Ovary (tissue), 9 donors: ENCODE measurements around the gene RAP1GAP2. TPM values are rescaled to one million over a fixed set of nuclear protein-coding genes. Genes with fewer than 3 reads are reported as not detected.

Source experiments
- DNase-seq, 5 donors: peaks; one replicate each; pipeline ENCODE4 v3.0.0-alpha.2; 2019 to 2020
- H3K27ac ChIP-seq, 2 donors: fragments of 200-600 bp; one replicate each; pipeline versions ENCODE4 v1.5.1 to v1.8.0; 2019 to 2022
- H3K27me3 ChIP-seq: fragments of 200-600 bp; one replicate; pipeline ENCODE4 v1.8.0; 2022
- H3K36me3 ChIP-seq: fragments of 200-600 bp; sonication (generic); one replicate; pipeline ENCODE4 v1.5.1; 2019
- H3K4me1 ChIP-seq: one replicate; pipeline ENCODE4 v1.8.1; 2013; ENCODE audit warnings: mild to moderate bottlenecking, moderate library complexity; ENCODE audit not compliant: insufficient read depth
- H3K4me3 ChIP-seq: fragments of 200-600 bp; sonication (generic); one replicate; pipeline ENCODE4 v1.5.1; 2017
- H3K9me3 ChIP-seq, 2 donors: fragments of 200-600 bp in 1 of 2; sonication (generic) in 1 of 2; one replicate each; pipeline versions ENCODE4 v1.5.1 to v1.8.1; 2013 to 2019; ENCODE audit warnings: mild to moderate bottlenecking in 1 of 2, moderate library complexity in 1 of 2
- CTCF ChIP-seq, 3 donors: fragments of 450-650 bp in 2 of 3; fragments of 200-600 bp in 1 of 3; IDR thresholded peaks; one replicate each; pipeline versions ENCODE4 v1.5.1 to v1.8.0; 2016 to 2022; ENCODE audit warnings: antibody characterized with exemption in 3 of 3, mild to moderate bottlenecking in 1 of 3
- EP300 ChIP-seq: sonication (generic); formaldehyde crosslinking; IDR thresholded peaks from one replicate; pipeline ENCODE4 v1.6.1; 2017; ENCODE audit warnings: antibody characterized with exemption
- POLR2A ChIP-seq: fragments of 450-650 bp; IDR thresholded peaks from one replicate; pipeline ENCODE4 v1.6.1; 2017; ENCODE audit warnings: antibody characterized with exemption, mild to moderate bottlenecking, moderate library complexity
- WGBS, 3 donors: extraction: QIAGEN DNeasy Blood & Tissue Kit in 1 of 3; methylation state at CpG; one replicate each; pipeline versions ENCODE4 v1.1.5 to v1.1.7; 2013 to 2017; 5-methylcytosine and 5-hydroxymethylcytosine counted together
- intact Hi-C, 4 donors: fragments of 100-400 bp; cut with DNase I; formaldehyde crosslinking; loops; one replicate each; pipeline versions ENCODE4 v1.11.0 to v1.15.1; 2022 to 2023
- polyA plus RNA-seq, 2 donors: library from polyadenylated mRNA; stranded (reverse); fragments of 200-250 nt in 1 of 2; fragments of 350-450 nt in 1 of 2; fragmentation: Illumina TruSeq in 1 of 2; extraction: RNeasy Lipid Tissue Mini Kit (QIAGEN cat#74804) in 1 of 2; gene quantifications; one replicate each; pipeline ENCODE4 v1.2.3, GENCODE V29; 2013 to 2014
- total RNA-seq, 7 donors: library from RNA; depleted of rRNA in 2 of 7; stranded (reverse); fragments of >200 nt in 2 of 7; fragmentation: NEBNext Ultra II Directional in 3 of 7; extraction: Animal tissue kit (Norgen Biotek cat#: 25700) in 3 of 7; gene quantifications; one replicate each; pipeline versions ENCODE4 v1.1.0 to v1.2.4, GENCODE V29; 2016 to 2023
- donor health status: DM: no; HTN: no; CAD: no; lungs with moderate emphysema.
- donor health status: DM: no; HTN: no; CAD: no.
- donor health status: Bipolar disorder and iron deficiency.
- donor health status: DM: yes; HTN: yes; CAD: no.
- donor health status: DM: no; HTN: no; CAD: no.
- donor health status: DM: yes; HTN: yes; CAD: no.

Gene RAP1GAP2
- total and polyA plus RNA-seq, 9 donors, result 4.3 to 15.4 (median 12.3) TPM

GRCh38 chr17:2849327-2849670 lies 53.1 kb downstream of the RAP1GAP2 start:
- Histone ChIP-seq H3K36me3 (no peaks in the 10 kb centered on the region), H3K9me3 (no peaks in the 10 kb centered on the region), H3K4me1 (peaks cover 1% of the 10 kb centered on the region), H3K27me3 (no peaks in the 10 kb centered on the region), H3K27ac (no peak overlapping the region), H3K4me3 (no peak overlapping the region)
- no peak for DNase-seq
- WGBS, 3 donors, result 30 to 38% (median 35%) methylated on average over 12 to 13 of the region's 13 CpGs
- no peak for TF ChIP-seq POLR2A
- TF ChIP-seq CTCF (IDR thresholded peaks at IDR 0.05), result no peak
- TF ChIP-seq EP300, result no peak
- intact Hi-C loops, result loop anchor here in 1 of 4 donors (5.0 kb wide), 1 partner anchor 158 kb away; no protein-coding TSS in a partner anchor

- no peaks in the 10 kb centered on the region for H3K36me3 ChIP-seq
- no peak for DNase-seq
- peaks cover 1% of the 10 kb centered on the region for H3K4me1 ChIP-seq
- H3K27me3 ChIP-seq, result no peaks in the 10 kb centered on the region
- no peak overlapping the region for H3K27ac ChIP-seq
- no peaks in the 10 kb centered on the region for H3K9me3 ChIP-seq
- intact Hi-C loops, result loop anchor here in 1 of 4 donors (10.0 kb wide), 1 partner anchor 164 kb away; no protein-coding TSS in a partner anchor
- WGBS, 3 donors, result 70 to 78% (median 71%) methylated on average over 6 of the region's 6 CpGs
- no peak for TF ChIP-seq CTCF (IDR thresholded peaks at IDR 0.05)
- H3K4me3 ChIP-seq, result no peak overlapping the region
Observed at GRCh38 chr17:2850991-2851390, 54.8 kb downstream of the RAP1GAP2 start.

- TF ChIP-seq POLR2A (no peak), CTCF (IDR thresholded peaks at IDR 0.05) (no peak), EP300 (no peak)
- no peaks in the 10 kb centered on the region for H3K36me3 ChIP-seq
- intact Hi-C loops, result loop anchor here in 1 of 4 donors (10.0 kb wide), 1 partner anchor 163 kb away; no protein-coding TSS in a partner anchor
- H3K27ac ChIP-seq, result no peak overlapping the region
- no peak for DNase-seq
- no peaks in the 10 kb centered on the region for H3K27me3 ChIP-seq
- WGBS, 3 donors, result 75 to 85% (median 78%) methylated on average over 4 of the region's 4 CpGs
- peaks cover 1% of the 10 kb centered on the region for H3K4me1 ChIP-seq
- no peaks in the 10 kb centered on the region for H3K9me3 ChIP-seq
- H3K4me3 ChIP-seq, result no peak overlapping the region
Observed at GRCh38 chr17:2851615-2852014, 55.4 kb downstream of the RAP1GAP2 start.

GRCh38 chr17:2852221-2852620 lies 56.0 kb downstream of the RAP1GAP2 start:
- Histone ChIP-seq H3K27ac (no peak overlapping the region), H3K9me3 (no peaks in the 10 kb centered on the region), H3K36me3 (no peaks in the 10 kb centered on the region), H3K4me3 (no peak overlapping the region), H3K4me1 (peaks cover 1% of the 10 kb centered on the region), H3K27me3 (no peaks in the 10 kb centered on the region)
- TF ChIP-seq POLR2A (no peak), CTCF (IDR thresholded peaks at IDR 0.05) (no peak), EP300 (no peak)
- DNase-seq, result no peak
- intact Hi-C loops, result loop anchor here in 1 of 4 donors (10.0 kb wide), 1 partner anchor 163 kb away; no protein-coding TSS in a partner anchor
- WGBS, 3 donors, result 24 to 28% (median 26%) methylated on average over 6 of the region's 6 CpGs
